ENCODE measurements around the gene KAT2B. TPM values are rescaled to one million over a fixed set of nuclear protein-coding genes. Genes with fewer than 3 reads are reported as not detected.

The KAT2B gene
- total RNA-seq, 3 donors from 2014 or later, result 27.2 to 49.1 (median 27.5) TPM

GRCh38 chr3:20095470-20095869 lies 55.2 kb downstream of the KAT2B start:
- no peak for TF ChIP-seq CTCF (IDR thresholded peaks at IDR 0.05)

GRCh38 chr3:20096135-20096685 lies 56.0 kb downstream of the KAT2B start:
- TF ChIP-seq CTCF (IDR thresholded peaks at IDR 0.05), result no peak
- intact Hi-C loops (cut with DNase I, micrococcal nuclease), result no loop called here
- Histone ChIP-seq H3K4me1 (ENCODE audit: low read depth) (no peaks in the 10 kb centered on the region), H3K36me3 (ENCODE audit: low read depth) (no peaks in the 10 kb centered on the region), H3K4me3 (no peak overlapping the region), H3K9me3 (no peaks in the 10 kb centered on the region)
- no peak for ATAC-seq
- no peak for DNase-seq

More at GRCh38 chr3:20095470-20095869, 55.2 kb downstream of the KAT2B start:
- DNase-seq (no peak), ATAC-seq (no peak)
- no peaks in the 10 kb centered on the region for H3K4me1 ChIP-seq (ENCODE audit: low read depth)
- H3K36me3 ChIP-seq (ENCODE audit: low read depth), result no peaks in the 10 kb centered on the region
- H3K4me3 ChIP-seq, result no peak overlapping the region
- no peaks in the 10 kb centered on the region for H3K9me3 ChIP-seq
- intact Hi-C loops (cut with DNase I, micrococcal nuclease), result no loop called here

GRCh38 chr3:20097015-20097414 lies 56.8 kb downstream of the KAT2B start:
- intact Hi-C loops (cut with DNase I, micrococcal nuclease), result no loop called here
- no peak for ATAC-seq

GRCh38 chr3:20099060-20099459 lies 58.8 kb downstream of the KAT2B start:
- Histone ChIP-seq H3K4me3 (no peak overlapping the region), H3K9me3 (no peaks in the 10 kb centered on the region), H3K4me1 (ENCODE audit: low read depth) (no peaks in the 10 kb centered on the region), H3K36me3 (ENCODE audit: low read depth) (no peaks in the 10 kb centered on the region)
- DNase-seq (no peak), ATAC-seq (no peak)
- TF ChIP-seq CTCF (IDR thresholded peaks at IDR 0.05), result no peak
- intact Hi-C loops (cut with DNase I, micrococcal nuclease), result no loop called here

More at GRCh38 chr3:20097015-20097414, 56.8 kb downstream of the KAT2B start:
- H3K4me3 ChIP-seq, result no peak overlapping the region
- H3K9me3 ChIP-seq, result no peaks in the 10 kb centered on the region
- no peaks in the 10 kb centered on the region for H3K4me1 ChIP-seq (ENCODE audit: low read depth)
- TF ChIP-seq CTCF (IDR thresholded peaks at IDR 0.05), result no peak
- no peaks in the 10 kb centered on the region for H3K36me3 ChIP-seq (ENCODE audit: low read depth)
- DNase-seq, result no peak

GRCh38 chr3:20100151-20100550 lies 59.9 kb downstream of the KAT2B start:
- ATAC-seq (no peak), DNase-seq (no peak)
- no peaks in the 10 kb centered on the region for H3K4me1 ChIP-seq (ENCODE audit: low read depth)
- no peaks in the 10 kb centered on the region for H3K36me3 ChIP-seq (ENCODE audit: low read depth)
- H3K4me3 ChIP-seq, result no peak overlapping the region
- no peak for TF ChIP-seq CTCF (IDR thresholded peaks at IDR 0.05)
- intact Hi-C loops (cut with DNase I, micrococcal nuclease), result no loop called here
- no peaks in the 10 kb centered on the region for H3K9me3 ChIP-seq

GRCh38 chr3:20101041-20101440 lies 60.8 kb downstream of the KAT2B start:
- Histone ChIP-seq H3K4me3 (no peak overlapping the region), H3K36me3 (ENCODE audit: low read depth) (no peaks in the 10 kb centered on the region), H3K4me1 (ENCODE audit: low read depth) (no peaks in the 10 kb centered on the region), H3K9me3 (no peaks in the 10 kb centered on the region)
- TF ChIP-seq CTCF (IDR thresholded peaks at IDR 0.05), result no peak
- ATAC-seq (no peak), DNase-seq (no peak)
- intact Hi-C loops (cut with DNase I, micrococcal nuclease), result no loop called here

All from mucosa of descending colon (tissue), 3 donors.